H1 (cell line): ENCODE measurements around the gene SPG7. TPM values are rescaled to one million over a fixed set of nuclear protein-coding genes. Genes with fewer than 3 reads are reported as not detected.

ENCODE experiments used
- CTCF ChIA-PET: fragments of 300-600 bp; sonication (Branson Sonifier 250); formaldehyde crosslinking; loops from one replicate; lab custom pipeline; 2021; ENCODE audit not compliant: partially characterized antibody; lab: Charles Lee
- POLR2A ChIA-PET: fragments of 300-600 bp; sonication (Branson Sonifier 250); formaldehyde crosslinking; loops from one replicate; lab custom pipeline; 2021; ENCODE audit warnings: inconsistent platforms; ENCODE audit not compliant: partially characterized antibody; lab: Charles Lee
- DNase-seq, 2 experiments: peaks; one replicate each; pipeline versions ENCODE4 v3.0.0 to v3.0.0-alpha.2; 2010 to 2022; ENCODE audit warnings: low spot score in 2 of 2, low read depth in 1 of 2, mixed read lengths in 1 of 2
- FAIRE-seq: peaks from 2 replicates; lab custom pipeline; 2011; peaks lifted over from hg19 to GRCh38; lab: Jason Lieb, UNC
- H2AFZ ChIP-seq: 2 replicates; pipeline ENCODE4 v1.8.1; 2012; ENCODE audit warnings: low read length, inconsistent platforms
- H2AK5ac ChIP-seq: 2 replicates; pipeline ENCODE4 v1.6.1; 2013; ENCODE audit warnings: low read depth, low read length
- H2BK120ac ChIP-seq: replicated peaks from 2 replicates; pipeline ENCODE3; 2013; ENCODE audit warnings: low read depth, low read length, inconsistent platforms
- H2BK12ac ChIP-seq: 2 replicates; pipeline ENCODE4 v1.6.1; 2013; ENCODE audit warnings: low read depth, low read length
- H2BK15ac ChIP-seq: 2 replicates; pipeline ENCODE4 v1.6.1; 2013; ENCODE audit warnings: low read length
- H2BK20ac ChIP-seq: 2 replicates; pipeline ENCODE4 v1.6.1; 2013; ENCODE audit warnings: low read length
- H2BK5ac ChIP-seq: 2 replicates; pipeline ENCODE4 v1.6.1; 2013; ENCODE audit warnings: low read depth, low read length
- H3K14ac ChIP-seq: 2 replicates; pipeline ENCODE4 v1.6.1; 2013; ENCODE audit warnings: inconsistent platforms; ENCODE audit not compliant: insufficient read length
- H3K18ac ChIP-seq: 2 replicates; pipeline ENCODE4 v1.6.1; 2013; ENCODE audit warnings: low read length; ENCODE audit errors: extremely low read depth
- H3K23ac ChIP-seq: 2 replicates; pipeline ENCODE4 v1.6.1; 2013; ENCODE audit warnings: inconsistent platforms; ENCODE audit not compliant: insufficient read length
- H3K23me2 ChIP-seq: 2 replicates; pipeline ENCODE4 v1.6.1; 2013; ENCODE audit warnings: low read depth, low read length
- H3K27ac ChIP-seq: 2 replicates; pipeline ENCODE4 v1.6.1; 2011; ENCODE audit warnings: low read depth, low read length, inconsistent platforms
- H3K27me3 ChIP-seq, 4 experiments: replicated peaks in 1 of 4; 1 replicate in 1 of 4; 2 replicates in 3 of 4; pipeline versions ENCODE4 v1.6.1 to v1.8.1; 2011 to 2013; ENCODE audit warnings: low read length in 3 of 4, mild to moderate bottlenecking in 3 of 4, inconsistent platforms in 2 of 4, mixed read lengths in 2 of 4, moderate library complexity in 1 of 4; ENCODE audit not compliant: control insufficient read depth in 3 of 4, insufficient read depth in 3 of 4; ENCODE audit errors: extremely low read depth in 1 of 4
- H3K36me3 ChIP-seq, 4 experiments: 2 replicates each; pipeline versions ENCODE4 v1.6.1 to v1.8.1; 2011 to 2013; ENCODE audit warnings: mild to moderate bottlenecking in 4 of 4, low read length in 3 of 4, moderate library complexity in 2 of 4, control low read depth in 1 of 4, inconsistent platforms in 1 of 4; ENCODE audit not compliant: insufficient read depth in 4 of 4, control insufficient read depth in 2 of 4
- H3K4ac ChIP-seq: replicated peaks from 2 replicates; pipeline ENCODE3; 2013; ENCODE audit warnings: low read length, low read depth, mixed read lengths, inconsistent platforms; ENCODE audit not compliant: insufficient read length
- H3K4me1 ChIP-seq, 4 experiments: replicated peaks in 1 of 4; 1 replicate in 1 of 4; 2 replicates in 3 of 4; pipeline versions ENCODE4 v1.6.1 to v1.8.1; 2011 to 2013; ENCODE audit warnings: low read length in 3 of 4, inconsistent platforms in 2 of 4, mixed read lengths in 1 of 4; ENCODE audit not compliant: insufficient read depth in 4 of 4, control insufficient read depth in 3 of 4
- H3K4me2 ChIP-seq, 2 experiments: 2 replicates each; pipeline versions ENCODE4 v1.6.1 to v1.8.1; 2011 to 2013; ENCODE audit warnings: low read depth in 2 of 2, low read length in 2 of 2, control low read depth in 1 of 2, inconsistent platforms in 1 of 2, mild to moderate bottlenecking in 1 of 2; ENCODE audit not compliant: insufficient read depth in 1 of 2
- H3K4me3 ChIP-seq, 4 experiments: fragments of 200-600, 300-600 bp in 1 of 4; sonication (generic), shearing (Covaris generic), sonication (Bioruptor Twin) in 1 of 4; 2 replicates each; pipeline versions ENCODE4 v1.5.1 to v1.8.1; 2011 to 2016; ENCODE audit warnings: low read length in 4 of 4, low read depth in 3 of 4, control low read depth in 2 of 4, inconsistent platforms in 2 of 4, mild to moderate bottlenecking in 2 of 4, mixed read lengths in 1 of 4, moderate library complexity in 1 of 4; ENCODE audit not compliant: insufficient read depth in 2 of 4; ENCODE audit errors: extremely low read depth in 1 of 4
- H3K56ac ChIP-seq: replicated peaks from 2 replicates; pipeline ENCODE3; 2013; ENCODE audit warnings: low read depth, mild to moderate bottlenecking, mixed read lengths, low read length, inconsistent platforms; ENCODE audit not compliant: insufficient read length
- H3K79me1 ChIP-seq: 2 replicates; pipeline ENCODE4 v1.6.1; 2013; ENCODE audit warnings: low read depth, low read length, control low read depth
- H3K79me2 ChIP-seq, 2 experiments: 2 replicates each; pipeline versions ENCODE4 v1.6.1 to v1.8.1; 2012 to 2013; ENCODE audit warnings: low read length in 2 of 2, mild to moderate bottlenecking in 2 of 2, inconsistent platforms in 1 of 2; ENCODE audit not compliant: insufficient read depth in 2 of 2, control insufficient read depth in 1 of 2
- H3K9ac ChIP-seq, 4 experiments: replicated peaks in 1 of 4; 1 replicate in 1 of 4; 2 replicates in 3 of 4; pipeline versions ENCODE4 v1.6.1 to v1.8.1; 2011 to 2013; ENCODE audit warnings: low read depth in 3 of 4, low read length in 3 of 4, control low read depth in 2 of 4, mild to moderate bottlenecking in 2 of 4, moderate library complexity in 2 of 4, inconsistent platforms in 1 of 4; ENCODE audit errors: extremely low read depth in 1 of 4
- H3K9me3 ChIP-seq, 2 experiments: 2 replicates each; pipeline versions ENCODE4 v1.6.1 to v1.8.1; 2012 to 2013; ENCODE audit warnings: mild to moderate bottlenecking in 2 of 2, moderate library complexity in 2 of 2, control low read depth in 1 of 2, inconsistent platforms in 1 of 2, low read depth in 1 of 2, low read length in 1 of 2, mixed read lengths in 1 of 2; ENCODE audit not compliant: insufficient read depth in 2 of 2
- H4K20me1 ChIP-seq, 2 experiments: replicated peaks in 1 of 2; 2 replicates each; pipeline versions ENCODE3 to v1.8.1; 2011 to 2013; ENCODE audit warnings: inconsistent platforms in 2 of 2, low read length in 2 of 2, mild to moderate bottlenecking in 1 of 2; ENCODE audit not compliant: insufficient read depth in 2 of 2, control insufficient read depth in 1 of 2
- H4K5ac ChIP-seq: 2 replicates; pipeline ENCODE4 v1.6.1; 2013; ENCODE audit warnings: low read length, low read depth, mixed read lengths, inconsistent platforms; ENCODE audit not compliant: insufficient read length
- H4K8ac ChIP-seq: 2 replicates; pipeline ENCODE4 v1.8.0; 2013; ENCODE audit warnings: mild to moderate bottlenecking, moderate library complexity, low read length, inconsistent platforms; ENCODE audit not compliant: insufficient read depth; ENCODE audit errors: extremely low read depth
- H4K91ac ChIP-seq: replicated peaks from 2 replicates; pipeline ENCODE3; 2013; ENCODE audit warnings: low read length, mixed read lengths, inconsistent platforms; ENCODE audit not compliant: insufficient read length
- CEBPB ChIP-seq: IDR thresholded peaks from 2 replicates; pipeline ENCODE4 v1.6.1; 2012; ENCODE audit warnings: low read depth, low read length
- CHD2 ChIP-seq: IDR thresholded peaks from 2 replicates; pipeline ENCODE4 v1.6.1; 2012; ENCODE audit warnings: low read length, improper control_type of control experiment
- EZH2 ChIP-seq: fragments of 200-600 bp; sonication (generic); IDR thresholded peaks from 2 replicates; pipeline ENCODE4 v1.7.1; 2012; ENCODE audit warnings: low read depth, mild to moderate bottlenecking, moderate library complexity, low read length, inconsistent platforms; ENCODE audit not compliant: severe bottlenecking
- GABPA ChIP-seq: IDR thresholded peaks from 2 replicates; pipeline ENCODE4 v1.6.1; 2011; ENCODE audit warnings: mild to moderate bottlenecking, low read length, moderate library complexity, borderline replicate concordance; ENCODE audit not compliant: insufficient read depth
- HDAC6 ChIP-seq: IDR thresholded peaks from one replicate; pipeline ENCODE4 v1.7.1; 2012; ENCODE audit warnings: low read depth, mild to moderate bottlenecking, inconsistent platforms, low read length, moderate library complexity
- MAX ChIP-seq: IDR thresholded peaks from 2 replicates; pipeline ENCODE4 v1.6.1; 2012; ENCODE audit warnings: inconsistent platforms
- NANOG ChIP-seq: IDR thresholded peaks from 2 replicates; pipeline ENCODE4 v1.6.1; 2011; ENCODE audit warnings: low read length, low read depth, mild to moderate bottlenecking, inconsistent platforms; ENCODE audit not compliant: insufficient read depth, poor library complexity, severe bottlenecking
- WGBS, 2 experiments: shearing (Covaris generic) in 1 of 2; methylation state at CpG; one replicate each; pipeline versions ENCODE4 v1.1.6 to v1.1.7; 2013 to 2015; ENCODE audit warnings: low lambda C conversion rate in 2 of 2, mixed read lengths in 2 of 2, inconsistent platforms in 1 of 2, low coverage in 1 of 2, missing lambda C conversion rate in 1 of 2; ENCODE audit not compliant: insufficient replicate concordance in 2 of 2, insufficient coverage in 1 of 2, insufficient read length in 1 of 2; ENCODE audit errors: extremely low coverage in 1 of 2, missing lambda C conversion rate in 1 of 2; 5-methylcytosine and 5-hydroxymethylcytosine counted together
- polyA plus RNA-seq, 7 experiments: library from polyadenylated mRNA; depleted of rRNA in 3 of 7; stranded (reverse) in 5 of 7; unstranded in 2 of 7; fragments of >200 nt in 5 of 7; fragments of 200-250 nt in 2 of 7; gene quantifications; 1 replicate in 5 of 7; 2 replicates in 1 of 7; 4 replicates in 1 of 7; pipeline versions ENCODE4 v1.2.1 to v1.2.3, GENCODE V29; 2011 to 2013; ENCODE audit warnings: missing spikeins in 2 of 7, mixed read lengths in 2 of 7
- total RNA-seq: library from RNA; stranded (reverse); fragmentation: NEBNext Ultra II Directional; extraction: Animal tissue kit (Norgen Biotek cat#: 25700); gene quantifications from 2 replicates; pipeline ENCODE4 v1.2.1, GENCODE V29; 2021

The SPG7 gene
- total and polyA plus RNA-seq, 2 of the 8 experiments (the other 6 are each of a cell fraction or from before 2014, with no cell fraction given) = 72.1 to 113 TPM

GRCh38 chr16:89482150-89482816, 25.9 kb upstream of the SPG7 start:
- H3K23me2 ChIP-seq = no peaks in the 10 kb centered on the region
- H2BK20ac ChIP-seq = no peak overlapping the region
- 80% methylated on average over 14 of the region's 14 CpGs; no CpG with 5 or more reads in 1 of the 2 experiments for WGBS, 2 experiments
- peaks cover 50% of the 10 kb centered on the region in 2 experiments for H4K20me1 ChIP-seq
- no peak overlapping the region for H4K5ac ChIP-seq
- no peak overlapping the region for H3K4ac ChIP-seq
- no peak overlapping the region for H2AK5ac ChIP-seq
- peaks cover 81 to 100% of the 10 kb centered on the region in 2 experiments for H3K79me2 ChIP-seq
- no peak overlapping the region for H4K91ac ChIP-seq
- ChIA-PET CTCF (interaction anchor here (1.0 to 2.1 kb wide), 3 partner anchors 10 to 174 kb away, joined by 3 to 7 read pairs (median 7); no protein-coding TSS in a partner anchor), POLR2A (interaction anchor here (0.7 to 2.9 kb wide), 6 partner anchors 10 to 125 kb away, joined by 3 to 15 read pairs (median 3); no protein-coding TSS in a partner anchor)
- no peak overlapping the region for H4K8ac ChIP-seq
- no peak overlapping the region for H2BK120ac ChIP-seq
- FAIRE-seq (no peak), DNase-seq (no peak)
- H3K56ac ChIP-seq = no peak overlapping the region
- H3K4me3 ChIP-seq = no peak overlapping the region
- no peak overlapping the region for H3K27ac ChIP-seq
- no peaks in the 10 kb centered on the region for H3K36me3 ChIP-seq
- no peak overlapping the region for H3K14ac ChIP-seq
- no peak overlapping the region for H2BK12ac ChIP-seq
- H3K79me1 ChIP-seq = peaks cover 7% of the 10 kb centered on the region; the same call in 1 of the 2 replicates
- H3K27me3 ChIP-seq = no peaks in the 10 kb centered on the region
- H2BK5ac ChIP-seq = 0 out of 2 replicates have a peak overlapping the region, but pooled peaks have one; percentile 18
- H3K23ac ChIP-seq = no peak overlapping the region
- H2BK15ac ChIP-seq = no peak overlapping the region
- H2AFZ ChIP-seq = no peak overlapping the region
- TF ChIP-seq CEBPB = no peak
- TF ChIP-seq HDAC6 = no peak
- TF ChIP-seq GABPA = no peak
- TF ChIP-seq NANOG = no peak
- TF ChIP-seq MAX = no peak
- TF ChIP-seq CHD2 = no peak
- TF ChIP-seq EZH2 = no peak
- TF ChIP-seq, all 59 proteins: peak for 0
- Histone ChIP-seq H3K4me1 (peaks cover 4 to 16% (median 10%) of the 10 kb centered on the region in 4 experiments), H3K9ac (no peak overlapping the region), H3K4me2 (no peak overlapping the region; a peak in 1 of 4 replicates), H3K18ac (no peak overlapping the region), H3K9me3 (no peaks in the 10 kb centered on the region)
